VCaP (cell line): ENCODE data around the gene CR1.
"Not testable (repeated sequence)": the region's sequence is repeated elsewhere in the genome, so short reads cannot be mapped to it uniquely, and the experiment has no call there.

Experiments
- H3K27ac ChIP-seq: fragments of 450-650 bp; 2 replicates; pipeline ENCODE4 v1.5.1; 2017
- TF ChIP-seq, protein P1 (sequence below): fragments of 450-650 bp; conservative IDR thresholded peaks from 2 replicates; pipeline ENCODE4 v1.5.1; 2017; ENCODE audit warnings: mild to moderate bottlenecking, moderate library complexity

The CR1 gene

DNA sequence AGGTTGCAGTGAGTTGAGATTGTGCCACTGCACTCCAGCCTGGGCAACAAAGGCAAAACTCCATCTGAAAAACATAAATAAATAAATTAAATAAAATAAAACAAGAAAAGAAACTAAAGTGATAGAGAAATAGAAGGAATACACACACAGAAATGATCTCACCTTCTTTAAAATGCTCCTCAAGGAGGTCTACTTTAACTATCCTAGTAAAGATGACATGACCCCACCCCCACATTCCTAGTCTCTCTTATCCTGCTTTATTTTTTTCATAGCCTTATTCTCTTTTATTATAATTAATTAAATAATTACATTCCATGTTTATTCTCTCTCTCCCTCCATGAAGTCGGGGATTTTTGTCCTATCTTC lies 131.0 kb downstream of the CR1 start:
- TF ChIP-seq, protein P1, sequence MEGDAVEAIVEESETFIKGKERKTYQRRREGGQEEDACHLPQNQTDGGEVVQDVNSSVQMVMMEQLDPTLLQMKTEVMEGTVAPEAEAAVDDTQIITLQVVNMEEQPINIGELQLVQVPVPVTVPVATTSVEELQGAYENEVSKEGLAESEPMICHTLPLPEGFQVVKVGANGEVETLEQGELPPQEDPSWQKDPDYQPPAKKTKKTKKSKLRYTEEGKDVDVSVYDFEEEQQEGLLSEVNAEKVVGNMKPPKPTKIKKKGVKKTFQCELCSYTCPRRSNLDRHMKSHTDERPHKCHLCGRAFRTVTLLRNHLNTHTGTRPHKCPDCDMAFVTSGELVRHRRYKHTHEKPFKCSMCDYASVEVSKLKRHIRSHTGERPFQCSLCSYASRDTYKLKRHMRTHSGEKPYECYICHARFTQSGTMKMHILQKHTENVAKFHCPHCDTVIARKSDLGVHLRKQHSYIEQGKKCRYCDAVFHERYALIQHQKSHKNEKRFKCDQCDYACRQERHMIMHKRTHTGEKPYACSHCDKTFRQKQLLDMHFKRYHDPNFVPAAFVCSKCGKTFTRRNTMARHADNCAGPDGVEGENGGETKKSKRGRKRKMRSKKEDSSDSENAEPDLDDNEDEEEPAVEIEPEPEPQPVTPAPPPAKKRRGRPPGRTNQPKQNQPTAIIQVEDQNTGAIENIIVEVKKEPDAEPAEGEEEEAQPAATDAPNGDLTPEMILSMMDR: no peak
- no peak overlapping the region for H3K27ac ChIP-seq

DNA sequence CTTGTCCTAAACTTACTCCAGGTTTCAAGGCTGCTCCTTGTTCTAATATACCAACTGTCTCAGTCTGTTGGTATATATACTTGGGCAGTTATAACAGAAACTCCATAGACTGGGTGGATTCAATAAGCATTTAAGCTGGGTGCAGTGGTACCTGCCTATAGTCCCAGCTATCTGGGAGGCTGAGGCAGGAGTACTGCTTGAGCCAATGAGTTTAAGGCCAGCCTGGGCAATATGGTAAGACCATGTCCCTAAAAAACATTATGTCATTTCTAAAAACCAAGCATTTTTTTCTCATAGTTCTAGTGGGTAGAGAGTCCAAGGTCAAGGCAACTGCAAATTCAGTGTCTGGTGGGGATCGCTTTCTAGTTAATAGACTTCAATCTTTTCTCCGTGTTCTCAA lies 131.5 kb downstream of the CR1 start:
- TF ChIP-seq, protein P1: no peak
- no peak overlapping the region for H3K27ac ChIP-seq

DNA sequence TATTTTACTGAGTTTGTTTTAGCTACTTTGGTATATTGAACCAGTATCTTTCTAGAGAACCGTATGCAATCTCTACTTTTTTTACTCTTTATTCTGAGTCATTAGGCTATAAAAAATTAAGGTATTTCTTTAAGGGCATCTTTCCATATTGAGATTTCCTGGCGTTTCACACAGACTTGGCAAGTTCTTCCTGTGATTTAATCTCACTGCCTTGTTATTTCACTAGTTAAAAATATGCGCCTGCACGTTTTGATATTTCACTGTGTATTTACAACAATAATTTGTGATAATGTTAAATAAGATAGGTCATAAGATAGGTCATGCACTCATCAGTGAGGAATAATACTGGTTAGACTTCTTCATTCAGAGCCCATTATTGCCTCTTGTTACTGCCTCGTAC lies 132.8 kb downstream of the CR1 start:
- TF ChIP-seq, protein P1: no peak
- H3K27ac ChIP-seq: peak overlapping the region; percentile 60

DNA sequence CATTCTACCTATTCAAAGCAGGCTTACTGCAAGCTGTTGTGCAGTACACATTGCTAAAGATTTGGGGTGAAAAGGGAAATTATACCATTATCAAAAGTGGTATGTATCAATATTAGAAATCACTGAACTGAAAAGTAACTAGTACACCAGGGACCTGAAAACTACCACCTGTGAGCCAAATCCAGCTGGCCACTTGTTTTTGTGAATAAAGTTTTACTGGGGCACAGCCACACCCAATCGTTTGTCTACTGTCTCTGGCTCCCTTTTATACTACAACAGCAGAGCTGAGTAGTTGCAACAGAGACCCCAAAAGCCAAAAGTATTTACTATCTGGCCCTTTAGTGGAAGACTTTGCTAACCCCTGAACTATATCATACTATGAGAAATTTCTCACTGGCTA lies 135.2 kb downstream of the CR1 start:
- TF ChIP-seq, protein P1: no peak
- no peak overlapping the region for H3K27ac ChIP-seq

DNA sequence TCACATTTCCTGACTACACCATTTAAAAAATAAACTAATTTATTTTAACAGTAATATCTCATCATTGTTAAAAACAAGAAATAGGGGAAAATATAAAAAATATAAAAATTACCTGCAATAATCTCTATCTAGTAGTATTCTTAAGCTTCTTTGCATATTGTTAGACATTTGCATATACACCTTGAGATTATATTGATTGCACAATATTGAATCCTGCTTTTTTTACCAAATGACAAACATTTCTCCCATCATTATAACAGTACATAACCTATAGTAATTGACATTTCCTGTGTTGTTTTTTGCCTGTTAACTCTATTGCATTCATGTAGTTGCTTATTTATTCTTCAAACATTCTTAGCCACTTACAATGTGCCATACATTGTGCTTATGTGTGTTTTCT lies 137.3 kb downstream of the CR1 start:
- no peak overlapping the region for H3K27ac ChIP-seq
- TF ChIP-seq, protein P1: no peak

DNA sequence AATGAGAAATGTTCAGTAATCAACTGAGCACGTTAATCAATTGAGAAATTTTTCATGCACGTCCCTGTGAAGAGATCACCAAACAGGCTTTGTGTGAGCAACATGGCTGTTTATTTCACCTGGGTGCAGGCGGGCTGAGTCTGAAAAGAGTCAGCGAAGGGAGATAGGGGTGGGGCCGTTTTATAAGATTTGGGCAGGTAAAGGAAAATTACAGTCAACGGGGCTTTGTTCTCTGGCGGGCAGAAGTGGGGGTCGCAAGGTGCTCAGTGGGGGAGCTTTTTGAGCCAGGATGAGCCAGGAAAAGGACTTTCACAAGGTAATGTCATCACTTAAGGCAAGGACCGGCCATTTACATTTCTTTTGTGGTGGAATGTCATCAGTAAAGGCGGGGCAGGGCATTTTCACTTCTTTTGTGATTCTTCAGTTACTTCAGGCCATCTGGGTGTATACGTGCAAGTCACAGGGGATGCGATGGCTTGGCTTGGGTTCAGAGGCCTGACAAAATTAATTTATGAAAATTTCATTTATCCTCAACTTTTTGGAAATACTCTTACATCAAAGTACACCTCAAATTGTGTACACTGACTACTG lies 137.8 kb downstream of the CR1 start:
- not testable (repeated sequence) for H3K27ac ChIP-seq

DNA sequence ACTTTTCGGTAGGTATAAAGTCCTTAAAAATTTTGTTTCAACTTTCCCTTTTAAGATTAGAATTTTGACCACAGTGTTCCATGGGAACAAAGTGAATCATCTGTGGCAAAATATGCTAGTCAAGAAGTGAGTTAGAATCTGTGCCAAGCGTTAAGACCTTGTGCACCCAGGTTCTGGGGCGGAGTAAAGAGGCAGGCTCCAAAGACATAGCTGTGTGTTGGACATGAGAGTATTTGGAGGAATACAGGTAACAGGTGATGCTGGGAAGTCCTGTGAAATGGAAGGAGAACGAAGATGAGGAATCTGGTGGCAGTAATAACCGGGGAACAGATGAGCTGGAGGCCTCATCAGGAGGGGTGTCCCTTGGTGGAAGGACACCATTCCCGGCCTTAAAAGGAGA lies 138.3 kb downstream of the CR1 start:
- H3K27ac ChIP-seq: not testable (repeated sequence)

DNA sequence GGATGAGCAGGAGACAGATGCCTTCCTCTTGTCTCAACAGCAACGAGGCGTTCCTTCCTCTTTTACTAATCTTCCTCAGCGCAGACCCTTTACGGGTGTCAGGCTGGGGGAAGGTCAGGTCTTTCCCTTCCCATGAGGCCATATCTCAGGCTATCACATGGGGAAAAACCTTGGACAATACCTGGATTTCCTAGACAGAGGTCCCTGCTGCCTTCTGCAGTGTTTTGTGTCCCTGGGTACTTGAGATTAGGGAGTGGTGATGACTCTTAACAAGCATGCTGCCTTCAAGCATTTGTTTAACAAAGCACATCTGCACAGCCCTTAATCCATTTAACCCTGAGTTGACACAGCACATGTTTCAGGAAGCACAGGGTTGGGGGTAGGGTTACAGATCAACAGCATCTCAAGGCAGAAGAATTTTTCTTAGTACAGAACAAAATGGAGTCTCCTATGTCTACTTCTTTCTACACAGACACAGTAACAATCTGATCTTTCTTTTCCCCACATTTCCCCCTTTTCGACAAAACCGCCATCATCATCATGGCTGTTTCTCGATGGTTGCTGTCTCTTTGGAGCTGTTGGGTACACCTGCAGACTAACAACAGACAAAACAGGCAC lies 139.7 kb downstream of the CR1 start:
- not testable (repeated sequence) for H3K27ac ChIP-seq

DNA sequence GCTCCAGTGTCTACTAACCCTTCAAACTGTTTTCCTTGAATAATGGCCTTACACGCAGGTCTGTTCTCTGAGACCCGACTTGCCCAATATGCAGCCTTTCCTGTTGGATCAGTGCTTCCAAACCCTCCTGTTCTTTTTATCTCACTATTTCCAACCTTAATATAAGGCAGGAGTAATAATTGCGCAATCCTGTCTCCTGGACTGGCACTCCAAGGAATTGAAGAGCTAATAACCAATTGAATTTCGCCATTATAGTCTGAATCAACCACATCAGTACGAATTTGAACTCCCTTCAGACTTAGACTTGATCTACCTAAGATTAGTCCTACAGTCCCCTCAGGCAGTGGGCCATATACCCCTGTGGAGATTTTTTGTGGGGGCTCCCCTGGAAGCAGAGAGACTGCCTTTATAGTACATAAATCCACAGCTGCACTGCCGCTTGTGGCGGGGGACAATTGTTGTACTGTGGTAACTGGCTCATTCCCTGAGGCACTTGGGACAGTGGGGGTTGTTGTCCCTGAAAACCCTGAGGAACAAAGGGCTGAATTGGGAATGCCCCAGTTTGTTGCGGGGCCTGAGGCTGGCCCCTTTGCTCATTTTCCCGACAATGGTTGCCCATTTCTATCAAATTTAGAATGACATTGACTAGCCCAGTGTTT lies 142.7 kb downstream of the CR1 start:
- H3K27ac ChIP-seq: not testable (repeated sequence)

DNA sequence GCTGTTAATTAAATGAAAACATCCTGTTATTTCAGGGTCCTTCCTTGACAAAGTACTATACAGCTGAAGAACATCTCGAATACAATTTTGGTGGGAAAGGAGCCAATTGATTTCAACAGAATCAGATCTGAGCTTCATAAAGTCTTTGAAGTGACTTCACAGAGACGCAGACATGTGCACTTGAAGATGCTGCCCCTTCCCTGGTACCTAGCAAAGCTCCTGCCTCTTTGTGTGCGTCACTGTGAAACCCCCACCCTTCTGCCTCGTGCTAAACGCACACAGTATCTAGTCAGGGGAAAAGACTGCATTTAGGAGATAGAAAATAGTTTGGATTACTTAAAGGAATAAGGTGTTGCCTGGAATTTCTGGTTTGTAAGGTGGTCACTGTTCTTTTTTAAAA lies 143.4 kb downstream of the CR1 start:
- H3K27ac ChIP-seq: not testable (repeated sequence)
